ENCODE data around the gene ZC3H12C.

DNA sequence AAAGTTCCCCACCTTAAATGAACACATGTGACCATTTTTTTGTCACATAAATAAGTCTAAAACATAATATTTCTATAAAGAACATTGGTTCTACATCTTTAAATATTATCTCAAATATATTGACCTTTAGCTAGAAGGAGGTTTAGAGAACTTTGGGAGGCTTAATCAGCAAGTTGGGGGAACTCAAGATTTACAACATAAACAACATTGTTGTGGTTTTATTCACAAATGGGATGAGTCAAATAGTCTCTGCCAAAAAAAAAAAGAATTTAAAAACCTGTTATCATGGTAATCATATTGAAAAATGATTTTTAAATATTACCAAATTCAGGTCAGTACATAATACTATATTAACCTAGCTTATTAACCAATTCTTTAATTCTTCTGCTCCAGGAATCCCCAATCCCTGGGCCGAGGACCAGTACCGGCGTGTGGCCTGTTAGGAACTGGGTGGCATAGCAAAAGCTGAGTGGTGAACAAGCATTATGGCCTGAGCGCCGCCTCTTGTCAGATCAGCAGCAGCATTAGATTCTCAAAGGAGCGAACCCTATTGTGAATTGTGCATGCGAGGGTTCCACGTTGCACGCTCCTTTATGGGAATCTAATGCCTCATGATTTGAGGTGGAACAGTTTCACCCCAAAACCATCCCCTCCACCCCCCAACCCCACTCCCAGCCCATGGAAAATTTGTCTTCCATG, 105.0 kb downstream of the ZC3H12C start:
- no peak for TF ChIP-seq CTCF (IDR thresholded peaks at IDR 0.05 in 2 of 3, conservative IDR thresholded peaks at IDR 0.05 in 1 of 3; ENCODE audit: control insufficient read depth in 2 of 3, extremely low read depth in 1 of 3, insufficient read depth in 1 of 3, low read depth in 3 of 3, low read length in 3 of 3)
- no peak for TF ChIP-seq IRF4 (IDR thresholded peaks at IDR 0.05; ENCODE audit: low read depth, low read length)
- no peak for TF ChIP-seq EGR1 (IDR thresholded peaks at IDR 0.05; ENCODE audit: borderline replicate concordance in 1 of 2, low read depth in 2 of 2, low read length in 2 of 2)
